NCI-H748 (cell line): ENCODE data around the gene MPHOSPH6.
"Not testable (repeated sequence)": the region's sequence is repeated elsewhere in the genome, so short reads cannot be mapped to it uniquely, and the experiment has no call there.

ENCODE experiments used
- DNase-seq: peaks from one replicate; lab custom pipeline; 2025; ENCODE audit not compliant: unreplicated experiment; lab: John Stamatoyannopoulos, UW

The MPHOSPH6 gene

GRCh38 chr16:82169861-82170845, at the start of gene MPHOSPH6:
Gene MPHOSPH6, minus strand, starts transcription at chr16:82170224. Its CDS starts 49 bp downstream, at chr16:82170175.
- DNase-seq, result peak; percentile 90

- no peak for DNase-seq
These were observed 49.3 kb upstream of the MPHOSPH6 start for GRCh38 chr16:82219298-82219697.

GRCh38 chr16:82209314-82209713, 39.3 kb upstream of the MPHOSPH6 start:
- DNase-seq, result not testable (repeated sequence)

- DNase-seq, result no peak
These were observed 33.2 kb upstream of the MPHOSPH6 start for GRCh38 chr16:82203198-82203597.

GRCh38 chr16:82201926-82202325, 31.9 kb upstream of the MPHOSPH6 start:
- DNase-seq, result peak; percentile 72

- no peak for DNase-seq
These were observed 31.3 kb upstream of the MPHOSPH6 start for GRCh38 chr16:82201351-82201750.

- DNase-seq, result no peak
These were observed 29.2 kb upstream of the MPHOSPH6 start for GRCh38 chr16:82199209-82199608.

- DNase-seq, result no peak
These were observed 27.7 kb upstream of the MPHOSPH6 start for GRCh38 chr16:82197540-82198240.

GRCh38 chr16:82195917-82196494, 26.0 kb upstream of the MPHOSPH6 start:
- DNase-seq, result peak; percentile 67

- DNase-seq, result no peak
These were observed 24.1 kb upstream of the MPHOSPH6 start for GRCh38 chr16:82194086-82194485.

- no peak for DNase-seq
These were observed 22.6 kb upstream of the MPHOSPH6 start for GRCh38 chr16:82192665-82193064.

- no peak for DNase-seq
These were observed 20.4 kb upstream of the MPHOSPH6 start for GRCh38 chr16:82190386-82190785.

GRCh38 chr16:82187829-82188228, 17.8 kb upstream of the MPHOSPH6 start:
- DNase-seq, result no peak

- DNase-seq, result peak; percentile 86
These were observed 15.0 kb upstream of the MPHOSPH6 start for GRCh38 chr16:82185012-82185411.

- peak; percentile 50 for DNase-seq
These were observed 14.2 kb upstream of the MPHOSPH6 start for GRCh38 chr16:82184213-82184612.

- peak; percentile 15 for DNase-seq
These were observed 13.0 kb upstream of the MPHOSPH6 start for GRCh38 chr16:82183004-82183397.

GRCh38 chr16:82182266-82183003, 12.4 kb upstream of the MPHOSPH6 start:
- peak; percentile 74 for DNase-seq

GRCh38 chr16:82181461-82182185, 11.6 kb upstream of the MPHOSPH6 start:
- DNase-seq, result peak; percentile 93

GRCh38 chr16:82178352-82178751, 8.3 kb upstream of the MPHOSPH6 start:
- DNase-seq, result no peak

- DNase-seq, result no peak
These were observed 7.5 kb upstream of the MPHOSPH6 start for GRCh38 chr16:82177555-82177954.
